SK-N-SH (cell line): ENCODE data around the gene FDXR. TPM values are rescaled to one million over a fixed set of nuclear protein-coding genes. Genes with fewer than 3 reads are reported as not detected.

ENCODE experiments used
- CTCF ChIA-PET: fragments of 300-600, 350-600 bp; formaldehyde crosslinking; extraction: SDS; loops from one replicate; lab custom pipeline; 2021; lab: Yijun Ruan, JAX
- POLR2A ChIA-PET: fragments of 350-600 bp; sonication (Branson Sonifier 250); formaldehyde crosslinking; extraction: SDS; loops from one replicate; lab custom pipeline; 2020; ENCODE audit warnings: antibody characterized with exemption, inconsistent platforms; lab: Yijun Ruan, JAX
- DNase-seq: peaks from one replicate; pipeline ENCODE4 v3.0.0; 2012
- H2AFZ ChIP-seq: fragments of 200-600 bp; sonication (generic); 2 replicates; pipeline ENCODE4 v1.8.1; 2016; ENCODE audit warnings: antibody characterized with exemption, mild to moderate bottlenecking, low read depth
- H3F3A ChIP-seq: fragments of 200-600 bp; sonication (generic); replicated peaks from 2 replicates; pipeline ENCODE3; 2016; ENCODE audit warnings: antibody characterized with exemption, mild to moderate bottlenecking; ENCODE audit not compliant: insufficient read depth
- H3K27ac ChIP-seq, 2 experiments: fragments of 200-500 bp in 1 of 2; fragments of 200-600 bp in 1 of 2; sonication (Bioruptor generic) in 1 of 2; sonication (generic), shearing (Covaris generic) in 1 of 2; 2 replicates each; pipeline versions ENCODE4 v1.5.1 to v1.6.1; 2014 to 2016; ENCODE audit warnings: low read depth in 2 of 2, inconsistent platforms in 1 of 2, low read length in 1 of 2, mild to moderate bottlenecking in 1 of 2, mixed read lengths in 1 of 2
- H3K27me3 ChIP-seq: fragments of 200-600 bp; sonication (generic), shearing (Covaris generic); 2 replicates; pipeline ENCODE4 v1.6.1; 2016; ENCODE audit warnings: mixed run types; ENCODE audit not compliant: insufficient read depth
- H3K36me3 ChIP-seq, 2 experiments: fragments of 200-500 bp in 1 of 2; fragments of 200-600 bp in 1 of 2; sonication (Bioruptor generic) in 1 of 2; sonication (generic) in 1 of 2; replicated peaks in 1 of 2; 2 replicates each; pipeline versions ENCODE3 to v1.5.1; 2014 to 2016; ENCODE audit warnings: low read length in 1 of 2, mild to moderate bottlenecking in 1 of 2; ENCODE audit not compliant: insufficient read depth in 2 of 2, control insufficient read depth in 1 of 2
- H3K4me1 ChIP-seq, 2 experiments: fragments of 200-500 bp in 1 of 2; fragments of 200-600 bp in 1 of 2; sonication (Bioruptor generic) in 1 of 2; sonication (generic), shearing (Covaris generic) in 1 of 2; 2 replicates each; pipeline versions ENCODE4 v1.5.1 to v1.6.1; 2014 to 2016; ENCODE audit warnings: low read depth in 1 of 2, low read length in 1 of 2, mixed run types in 1 of 2; ENCODE audit not compliant: insufficient read depth in 2 of 2, control insufficient read depth in 1 of 2
- H3K4me2 ChIP-seq: fragments of 200-600 bp; sonication (generic), shearing (Covaris generic); 2 replicates; pipeline ENCODE4 v1.6.1; 2017; ENCODE audit warnings: mixed run types
- H3K4me3 ChIP-seq, 2 experiments: fragments of 200-500 bp in 1 of 2; fragments of 200-600 bp in 1 of 2; sonication (Bioruptor generic) in 1 of 2; sonication (generic), shearing (Covaris generic) in 1 of 2; 2 replicates each; pipeline versions ENCODE4 v1.5.1 to v1.8.1; 2014 to 2016; ENCODE audit warnings: low read depth in 2 of 2, inconsistent platforms in 1 of 2, low read length in 1 of 2, mild to moderate bottlenecking in 1 of 2, mixed read lengths in 1 of 2, moderate library complexity in 1 of 2
- H3K79me2 ChIP-seq: fragments of 200-600 bp; sonication (generic); 2 replicates; pipeline ENCODE4 v1.8.1; 2017; ENCODE audit warnings: mild to moderate bottlenecking; ENCODE audit not compliant: insufficient read depth
- H3K9ac ChIP-seq: fragments of 200-600 bp; sonication (generic); 2 replicates; pipeline ENCODE4 v1.6.1; 2017; ENCODE audit warnings: mixed run types
- H3K9me2 ChIP-seq: fragments of 200-600 bp; sonication (generic); 2 replicates; pipeline ENCODE4 v1.6.1; 2017; ENCODE audit warnings: mixed run types
- H3K9me3 ChIP-seq: fragments of 200-600 bp; sonication (generic); 2 replicates; pipeline ENCODE4 v1.6.1; 2017; ENCODE audit warnings: mixed run types, mild to moderate bottlenecking, moderate library complexity
- H4K20me1 ChIP-seq: fragments of 200-600 bp; sonication (generic); 2 replicates; pipeline ENCODE4 v1.6.1; 2017; ENCODE audit warnings: mild to moderate bottlenecking, mixed run types; ENCODE audit not compliant: insufficient read depth
- EZH2phosphoT487 ChIP-seq: fragments of 200-600 bp; sonication (generic); IDR thresholded peaks from 2 replicates; pipeline ENCODE4 v1.6.1; 2017; ENCODE audit warnings: low read depth, mixed run types, mild to moderate bottlenecking, antibody characterized with exemption, moderate library complexity, borderline replicate concordance
- FOXM1 ChIP-seq: IDR thresholded peaks from 2 replicates; pipeline ENCODE4 v1.4.0; 2012; ENCODE audit warnings: low read depth, mild to moderate bottlenecking
- NRF1 ChIP-seq: IDR thresholded peaks from 2 replicates; pipeline ENCODE4 v1.6.1; 2012; ENCODE audit warnings: low read depth, mild to moderate bottlenecking, low read length
- POLR2AphosphoS5 ChIP-seq: IDR thresholded peaks from 2 replicates; pipeline ENCODE4 v1.6.1; 2012; ENCODE audit warnings: low read depth, low read length
- SIN3A ChIP-seq: IDR thresholded peaks from 2 replicates; pipeline ENCODE4 v1.6.1; 2012; ENCODE audit warnings: low read depth, mild to moderate bottlenecking, low read length, moderate library complexity, borderline replicate concordance
- TCF12 ChIP-seq: IDR thresholded peaks from 2 replicates; pipeline ENCODE4 v1.4.0; 2012
- USF2 ChIP-seq: fragments of 150-350 bp; IDR thresholded peaks from 2 replicates; pipeline ENCODE4 v1.6.1; 2017; ENCODE audit warnings: antibody characterized with exemption, low read length, low read depth, borderline replicate concordance
- YY1 ChIP-seq: IDR thresholded peaks from 2 replicates; pipeline ENCODE4 v1.4.0; 2012; ENCODE audit warnings: low read depth, mild to moderate bottlenecking
- WGBS: methylation state at CpG from one replicate; pipeline ENCODE4 v1.1.6; 2017; ENCODE audit warnings: low lambda C conversion rate; 5-methylcytosine and 5-hydroxymethylcytosine counted together
- polyA plus RNA-seq, 3 experiments: library from polyadenylated mRNA; depleted of rRNA; stranded (reverse); fragments of >200 nt; gene quantifications; 2 replicates each; pipeline ENCODE4 v1.2.3, GENCODE V29; 2012
- TF ChIP-seq, protein P1 (sequence below): IDR thresholded peaks from 2 replicates; pipeline ENCODE4 v1.6.1; 2012; ENCODE audit warnings: mild to moderate bottlenecking, low read depth, low read length, moderate library complexity
- TF ChIP-seq, protein P2 (sequence below): IDR thresholded peaks from 2 replicates; pipeline ENCODE4; 2012
- TF ChIP-seq, protein P3 (sequence below): IDR thresholded peaks from 2 replicates; pipeline ENCODE4 v1.4.0; 2012; ENCODE audit warnings: low read depth, borderline replicate concordance

FDXR gene
- polyA plus RNA-seq, 1 of the 3 experiments (the other 2 are of a cell fraction): 86.7 TPM

DNA sequence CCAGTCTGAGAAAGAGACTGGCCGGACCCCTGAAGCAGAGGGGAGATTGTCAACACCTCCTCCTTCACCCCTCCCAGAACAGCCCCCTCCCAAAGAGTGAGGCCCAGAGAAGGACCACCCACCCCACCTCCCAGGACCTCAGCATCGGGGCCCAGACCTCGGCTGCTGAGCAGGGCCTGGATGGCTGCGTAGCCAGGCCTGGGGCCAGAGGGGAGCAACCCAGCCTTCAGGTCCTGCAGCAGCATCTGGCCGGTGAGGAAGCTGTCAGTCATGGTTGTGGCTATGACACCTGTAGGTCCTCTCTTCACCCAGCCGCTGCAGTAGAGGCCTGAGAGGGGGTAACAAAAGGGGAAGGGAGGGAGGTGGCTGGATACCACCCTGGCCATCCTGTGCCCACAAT lies 9.9 kb downstream of the FDXR start:
- H3K4me1 ChIP-seq: peaks cover 0 to 12% of the 10 kb centered on the region in 2 experiments; a peak in 2 of 4 replicates
- H3K27ac ChIP-seq: no peak overlapping the region
- H3K4me2 ChIP-seq: no peak overlapping the region
- WGBS: 80% methylated on average over 1 of the region's 6 CpGs
- POLR2A ChIA-PET: interaction anchor here (0.8 to 3.8 kb wide), 4 partner anchors 10 to 148 kb away, joined by 3 to 14 read pairs (median 7); partner anchors contain the start of gene FDXR
- no peak overlapping the region for H3K4me3 ChIP-seq
- H3F3A ChIP-seq: peaks cover 6% of the 10 kb centered on the region
- H3K27me3 ChIP-seq: peaks cover 31% of the 10 kb centered on the region
- no peaks in the 10 kb centered on the region for H3K9me3 ChIP-seq
- CTCF ChIA-PET: interaction anchor here (0.6 to 98.1 kb wide), 27 partner anchors 3 to 374 kb away, joined by 3 to 3869 read pairs (median 6); partner anchors contain the start of genes FADS6, FDXR, GRIN2C and NAT9
- H4K20me1 ChIP-seq: peaks cover 28% of the 10 kb centered on the region
- H2AFZ ChIP-seq: no peak overlapping the region
- no peak overlapping the region for H3K9ac ChIP-seq
- no peak for TF ChIP-seq EZH2phosphoT487
- TF ChIP-seq YY1: no peak
- TF ChIP-seq, protein P1, sequence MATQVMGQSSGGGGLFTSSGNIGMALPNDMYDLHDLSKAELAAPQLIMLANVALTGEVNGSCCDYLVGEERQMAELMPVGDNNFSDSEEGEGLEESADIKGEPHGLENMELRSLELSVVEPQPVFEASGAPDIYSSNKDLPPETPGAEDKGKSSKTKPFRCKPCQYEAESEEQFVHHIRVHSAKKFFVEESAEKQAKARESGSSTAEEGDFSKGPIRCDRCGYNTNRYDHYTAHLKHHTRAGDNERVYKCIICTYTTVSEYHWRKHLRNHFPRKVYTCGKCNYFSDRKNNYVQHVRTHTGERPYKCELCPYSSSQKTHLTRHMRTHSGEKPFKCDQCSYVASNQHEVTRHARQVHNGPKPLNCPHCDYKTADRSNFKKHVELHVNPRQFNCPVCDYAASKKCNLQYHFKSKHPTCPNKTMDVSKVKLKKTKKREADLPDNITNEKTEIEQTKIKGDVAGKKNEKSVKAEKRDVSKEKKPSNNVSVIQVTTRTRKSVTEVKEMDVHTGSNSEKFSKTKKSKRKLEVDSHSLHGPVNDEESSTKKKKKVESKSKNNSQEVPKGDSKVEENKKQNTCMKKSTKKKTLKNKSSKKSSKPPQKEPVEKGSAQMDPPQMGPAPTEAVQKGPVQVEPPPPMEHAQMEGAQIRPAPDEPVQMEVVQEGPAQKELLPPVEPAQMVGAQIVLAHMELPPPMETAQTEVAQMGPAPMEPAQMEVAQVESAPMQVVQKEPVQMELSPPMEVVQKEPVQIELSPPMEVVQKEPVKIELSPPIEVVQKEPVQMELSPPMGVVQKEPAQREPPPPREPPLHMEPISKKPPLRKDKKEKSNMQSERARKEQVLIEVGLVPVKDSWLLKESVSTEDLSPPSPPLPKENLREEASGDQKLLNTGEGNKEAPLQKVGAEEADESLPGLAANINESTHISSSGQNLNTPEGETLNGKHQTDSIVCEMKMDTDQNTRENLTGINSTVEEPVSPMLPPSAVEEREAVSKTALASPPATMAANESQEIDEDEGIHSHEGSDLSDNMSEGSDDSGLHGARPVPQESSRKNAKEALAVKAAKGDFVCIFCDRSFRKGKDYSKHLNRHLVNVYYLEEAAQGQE: no peak
- TF ChIP-seq, protein P2, sequence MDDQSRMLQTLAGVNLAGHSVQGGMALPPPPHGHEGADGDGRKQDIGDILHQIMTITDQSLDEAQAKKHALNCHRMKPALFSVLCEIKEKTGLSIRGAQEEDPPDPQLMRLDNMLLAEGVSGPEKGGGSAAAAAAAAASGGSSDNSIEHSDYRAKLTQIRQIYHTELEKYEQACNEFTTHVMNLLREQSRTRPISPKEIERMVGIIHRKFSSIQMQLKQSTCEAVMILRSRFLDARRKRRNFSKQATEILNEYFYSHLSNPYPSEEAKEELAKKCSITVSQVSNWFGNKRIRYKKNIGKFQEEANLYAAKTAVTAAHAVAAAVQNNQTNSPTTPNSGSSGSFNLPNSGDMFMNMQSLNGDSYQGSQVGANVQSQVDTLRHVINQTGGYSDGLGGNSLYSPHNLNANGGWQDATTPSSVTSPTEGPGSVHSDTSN: no peak
- no peak for TF ChIP-seq NRF1
- no peak for TF ChIP-seq SIN3A
- TF ChIP-seq, protein P3, sequence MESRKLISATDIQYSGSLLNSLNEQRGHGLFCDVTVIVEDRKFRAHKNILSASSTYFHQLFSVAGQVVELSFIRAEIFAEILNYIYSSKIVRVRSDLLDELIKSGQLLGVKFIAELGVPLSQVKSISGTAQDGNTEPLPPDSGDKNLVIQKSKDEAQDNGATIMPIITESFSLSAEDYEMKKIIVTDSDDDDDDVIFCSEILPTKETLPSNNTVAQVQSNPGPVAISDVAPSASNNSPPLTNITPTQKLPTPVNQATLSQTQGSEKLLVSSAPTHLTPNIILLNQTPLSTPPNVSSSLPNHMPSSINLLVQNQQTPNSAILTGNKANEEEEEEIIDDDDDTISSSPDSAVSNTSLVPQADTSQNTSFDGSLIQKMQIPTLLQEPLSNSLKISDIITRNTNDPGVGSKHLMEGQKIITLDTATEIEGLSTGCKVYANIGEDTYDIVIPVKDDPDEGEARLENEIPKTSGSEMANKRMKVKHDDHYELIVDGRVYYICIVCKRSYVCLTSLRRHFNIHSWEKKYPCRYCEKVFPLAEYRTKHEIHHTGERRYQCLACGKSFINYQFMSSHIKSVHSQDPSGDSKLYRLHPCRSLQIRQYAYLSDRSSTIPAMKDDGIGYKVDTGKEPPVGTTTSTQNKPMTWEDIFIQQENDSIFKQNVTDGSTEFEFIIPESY: no peak
- TF ChIP-seq USF2: no peak
- TF ChIP-seq POLR2AphosphoS5: no peak
- TF ChIP-seq FOXM1: no peak
- TF ChIP-seq TCF12: no peak
- H3K36me3 ChIP-seq: peaks cover 10 to 28% of the 10 kb centered on the region in 2 experiments
- H3K79me2 ChIP-seq: no peaks in the 10 kb centered on the region
- DNase-seq: no peak
- no peaks in the 10 kb centered on the region for H3K9me2 ChIP-seq
